GM21576 (cell line): Measurements from ENCODE around the gene ANK3.
A peak's percentile ranks its signal among the peaks of the same experiment; 100 is the strongest.
"Not testable (repeated sequence)": the region's sequence is repeated elsewhere in the genome, so short reads cannot be mapped to it uniquely, and the experiment has no call there.

ENCODE experiments used
- ATAC-seq: cut with Tn5 transposase; IDR thresholded peaks from one replicate; pipeline ENCODE4 v1.9.1; 2021; ENCODE audit warnings: mild to moderate bottlenecking, moderate library complexity; ENCODE audit not compliant: unreplicated experiment

ANK3 gene

GRCh38 chr10:60043561-60044241 is 346.0 kb downstream of the ANK3 start:
- no peak for ATAC-seq

GRCh38 chr10:60042914-60043313 is 346.8 kb downstream of the ANK3 start:
- no peak for ATAC-seq

GRCh38 chr10:60042262-60042661 is 347.4 kb downstream of the ANK3 start:
- ATAC-seq, result no peak

GRCh38 chr10:60041489-60042133 is 348.1 kb downstream of the ANK3 start:
- no peak for ATAC-seq

- ATAC-seq, result no peak
These were observed 349.5 kb downstream of the ANK3 start for GRCh38 chr10:60040014-60040662.

GRCh38 chr10:60035984-60036383 is 353.7 kb downstream of the ANK3 start:
- no peak for ATAC-seq

GRCh38 chr10:60035375-60035774 is 354.3 kb downstream of the ANK3 start:
- ATAC-seq, result not testable (repeated sequence)

- peak; percentile 57 for ATAC-seq
These were observed 357.0 kb downstream of the ANK3 start for GRCh38 chr10:60032723-60033122.

GRCh38 chr10:60031664-60032063 is 358.0 kb downstream of the ANK3 start:
- ATAC-seq, result peak; percentile 67

GRCh38 chr10:60031183-60031582 is 358.5 kb downstream of the ANK3 start:
- no peak for ATAC-seq

GRCh38 chr10:60029475-60029874 is 360.2 kb downstream of the ANK3 start:
- ATAC-seq, result no peak

- ATAC-seq, result no peak
These were observed 361.6 kb downstream of the ANK3 start for GRCh38 chr10:60028081-60028480.

- ATAC-seq, result no peak
These were observed 364.4 kb downstream of the ANK3 start for GRCh38 chr10:60025279-60025678.

GRCh38 chr10:60024506-60024905 is 365.2 kb downstream of the ANK3 start:
- no peak for ATAC-seq

GRCh38 chr10:60023155-60023877 is 366.4 kb downstream of the ANK3 start:
- no peak for ATAC-seq

- no peak for ATAC-seq
These were observed 368.3 kb downstream of the ANK3 start for GRCh38 chr10:60021361-60021760.

- no peak for ATAC-seq
These were observed 372.9 kb downstream of the ANK3 start for GRCh38 chr10:60016794-60017193.

- no peak for ATAC-seq
These were observed 379.8 kb downstream of the ANK3 start for GRCh38 chr10:60009710-60010383.

GRCh38 chr10:60009276-60009675 is 380.4 kb downstream of the ANK3 start:
- ATAC-seq, result no peak

- no peak for ATAC-seq
These were observed 380.9 kb downstream of the ANK3 start for GRCh38 chr10:60008816-60009215.

- no peak for ATAC-seq
These were observed 383.6 kb downstream of the ANK3 start for GRCh38 chr10:60006062-60006461.
